Measurements from ENCODE around the gene ACACB. TPM values are rescaled to one million over a fixed set of nuclear protein-coding genes. Genes with fewer than 3 reads are reported as not detected.

Gene ACACB
- polyA plus RNA-seq, 3 donors, result 14.9 to 33.9 (median 16.4) TPM

DNA sequence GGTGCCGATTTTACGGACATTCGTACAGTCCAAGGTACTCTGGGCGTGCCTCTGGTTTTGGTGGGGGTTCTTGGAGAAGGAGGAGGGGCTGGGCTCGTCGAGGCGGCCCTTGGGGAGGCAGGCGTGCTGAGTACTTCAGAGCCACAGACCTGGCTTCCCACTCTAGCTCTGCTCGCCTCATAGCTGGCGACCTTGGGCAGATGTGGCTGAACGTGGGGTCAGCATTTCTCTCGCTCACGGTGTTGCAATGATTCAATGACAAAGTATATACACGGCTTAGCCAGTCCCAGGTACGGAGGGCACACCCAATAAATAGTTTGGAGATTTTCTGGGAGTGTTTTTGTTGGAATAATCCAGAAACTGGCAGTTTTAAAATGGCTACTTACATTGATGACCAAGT, 117.6 kb downstream of the ACACB start:
- DNase-seq (ENCODE audit: extremely low read depth in 1 of 11, low read depth in 9 of 11, low spot score in 4 of 11), result no peak

GRCh38 chr12:109236257-109236656, 119.9 kb downstream of the ACACB start:
- no peak for DNase-seq (ENCODE audit: extremely low read depth in 1 of 11, low read depth in 9 of 11, low spot score in 4 of 11)

DNA sequence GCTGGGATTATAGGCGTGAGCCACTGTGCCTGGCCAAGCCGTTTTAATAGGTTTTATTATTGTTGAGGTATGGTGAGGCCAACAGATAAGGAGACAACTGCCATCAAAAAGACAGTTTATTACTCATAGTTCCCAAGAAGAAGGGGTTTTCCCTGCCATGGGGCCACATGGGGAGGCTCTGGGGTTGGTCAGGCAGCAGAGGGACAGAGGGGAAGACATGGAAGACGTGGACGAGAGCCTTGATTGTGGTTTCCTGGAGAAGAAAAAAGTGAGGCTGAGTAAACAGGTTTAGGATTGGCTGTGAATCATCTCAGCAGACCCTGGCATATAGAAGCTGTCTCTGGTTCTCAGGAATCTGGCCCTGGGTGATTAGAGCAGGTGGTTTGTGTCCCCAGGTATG, 122.8 kb downstream of the ACACB start:
- DNase-seq (ENCODE audit: extremely low read depth in 1 of 11, low read depth in 9 of 11, low spot score in 4 of 11), result no peak

DNA sequence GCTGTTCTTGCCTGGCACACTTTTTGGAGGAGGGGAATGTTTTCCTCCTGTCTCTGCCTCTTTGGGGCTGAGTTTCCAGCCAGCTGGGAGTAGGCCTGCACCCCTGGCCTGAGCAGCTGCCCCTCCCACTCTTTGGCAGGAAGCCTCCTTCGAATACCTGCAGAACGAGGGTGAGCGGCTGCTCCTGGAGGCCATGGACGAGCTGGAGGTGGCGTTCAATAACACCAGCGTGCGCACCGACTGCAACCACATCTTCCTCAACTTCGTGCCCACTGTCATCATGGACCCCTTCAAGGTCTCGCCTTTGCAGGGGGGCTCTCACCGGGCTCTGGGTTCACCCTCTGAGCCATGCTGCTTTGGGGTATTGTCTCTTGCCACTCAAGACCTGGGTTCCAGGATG, 123.3 kb downstream of the ACACB start:
- no peak for DNase-seq (ENCODE audit: extremely low read depth in 1 of 11, low read depth in 9 of 11, low spot score in 4 of 11)

- no peak for DNase-seq (ENCODE audit: extremely low read depth in 1 of 11, low read depth in 9 of 11, low spot score in 4 of 11)
Measured at GRCh38 chr12:109240365-109240764, 124.0 kb downstream of the ACACB start.

DNA sequence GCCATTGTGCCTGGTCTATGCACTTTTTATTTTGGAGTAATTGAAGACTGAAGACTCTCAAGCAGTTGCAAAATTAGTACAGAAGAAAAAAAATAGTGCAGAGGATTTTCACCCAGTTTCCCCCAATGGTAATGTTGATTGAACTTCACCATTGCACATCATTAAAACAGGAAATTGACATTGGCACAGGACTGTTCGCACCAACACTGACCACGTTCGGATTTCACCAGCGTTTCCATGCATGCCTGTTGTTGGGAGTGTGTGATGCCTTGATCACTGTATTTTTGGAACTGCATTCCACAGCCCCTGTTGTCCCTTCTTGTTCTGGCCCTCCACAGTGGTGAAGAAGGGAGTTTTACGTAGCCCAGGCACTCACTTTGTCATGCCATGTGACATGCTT, 125.5 kb downstream of the ACACB start:
- DNase-seq (ENCODE audit: extremely low read depth in 1 of 11, low read depth in 9 of 11, low spot score in 4 of 11), result no peak

GRCh38 chr12:109244073-109244472, 127.7 kb downstream of the ACACB start:
- DNase-seq (ENCODE audit: extremely low read depth in 1 of 11, low read depth in 9 of 11, low spot score in 4 of 11), result peak in 1 of 11 donors; percentile 12

GRCh38 chr12:109246221-109246620, 129.8 kb downstream of the ACACB start:
- no peak for DNase-seq (ENCODE audit: extremely low read depth in 1 of 11, low read depth in 9 of 11, low spot score in 4 of 11)

GRCh38 chr12:109247831-109248654, 131.7 kb downstream of the ACACB start:
- DNase-seq (ENCODE audit: extremely low read depth in 1 of 11, low read depth in 9 of 11, low spot score in 4 of 11), result peak in 1 of 11 donors; percentile 31

DNA sequence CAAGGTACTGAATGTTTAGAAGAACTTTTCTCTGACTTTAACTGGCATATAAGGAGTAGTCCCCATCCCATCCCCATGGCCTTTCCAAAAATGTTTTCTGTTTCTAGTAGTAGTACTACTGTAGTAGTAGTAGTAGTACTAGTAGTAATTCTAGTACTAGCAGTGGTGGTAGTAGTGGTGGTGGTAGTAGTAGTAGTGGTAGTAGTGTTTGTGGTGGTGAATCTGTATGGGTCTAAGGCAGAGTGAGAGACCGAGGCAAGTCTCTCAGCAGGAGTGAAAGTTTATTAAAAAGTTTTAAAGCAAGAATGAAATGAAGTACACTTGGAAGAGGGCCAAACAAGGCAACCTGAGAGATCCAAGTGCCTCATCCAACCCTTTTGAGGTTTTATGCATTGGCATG, 134.1 kb downstream of the ACACB start:
- DNase-seq (ENCODE audit: extremely low read depth in 1 of 11, low read depth in 9 of 11, low spot score in 4 of 11), result no peak

DNA sequence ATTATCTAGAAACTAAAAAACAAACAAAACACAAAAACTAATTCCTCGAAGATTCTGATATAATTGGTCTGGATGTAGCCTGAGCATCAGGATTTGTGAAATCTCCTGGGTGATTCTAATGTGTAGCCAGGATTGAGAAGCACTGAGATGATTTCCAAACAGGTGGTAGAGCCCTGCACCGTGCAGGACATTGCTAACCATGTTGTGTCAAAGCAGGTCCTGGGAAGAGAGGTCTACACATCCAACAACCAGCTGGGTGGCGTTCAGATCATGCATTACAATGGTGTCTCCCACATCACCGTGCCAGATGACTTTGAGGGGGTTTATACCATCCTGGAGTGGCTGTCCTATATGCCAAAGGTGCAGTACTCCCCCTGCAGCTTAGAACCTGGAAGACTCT, 136.4 kb downstream of the ACACB start:
- DNase-seq (ENCODE audit: extremely low read depth in 1 of 11, low read depth in 9 of 11, low spot score in 4 of 11), result no peak

- no peak for DNase-seq (ENCODE audit: extremely low read depth in 1 of 11, low read depth in 9 of 11, low spot score in 4 of 11)
Measured at GRCh38 chr12:109253913-109254544, 137.6 kb downstream of the ACACB start.

DNA sequence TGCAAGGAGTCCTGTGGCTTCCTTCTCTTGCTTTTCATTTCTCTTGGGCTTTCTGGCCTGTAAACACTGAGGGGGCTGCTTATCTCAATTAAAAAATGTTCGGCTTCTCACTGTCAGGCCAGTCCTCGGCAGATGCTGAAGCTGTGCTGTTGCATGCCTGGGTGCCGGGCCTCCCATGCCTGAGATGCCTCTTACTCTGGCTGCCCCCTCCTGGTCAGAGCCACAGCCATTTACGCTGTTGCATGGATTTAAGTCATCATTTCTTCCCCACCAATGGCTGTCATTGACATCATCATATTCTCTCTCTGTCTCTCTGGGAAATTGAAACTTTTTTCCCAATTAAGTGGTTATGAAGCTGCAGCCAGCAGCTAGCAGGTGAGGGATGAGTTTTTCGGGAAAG, 139.0 kb downstream of the ACACB start:
- DNase-seq (ENCODE audit: extremely low read depth in 1 of 11, low read depth in 9 of 11, low spot score in 4 of 11), result no peak

DNA sequence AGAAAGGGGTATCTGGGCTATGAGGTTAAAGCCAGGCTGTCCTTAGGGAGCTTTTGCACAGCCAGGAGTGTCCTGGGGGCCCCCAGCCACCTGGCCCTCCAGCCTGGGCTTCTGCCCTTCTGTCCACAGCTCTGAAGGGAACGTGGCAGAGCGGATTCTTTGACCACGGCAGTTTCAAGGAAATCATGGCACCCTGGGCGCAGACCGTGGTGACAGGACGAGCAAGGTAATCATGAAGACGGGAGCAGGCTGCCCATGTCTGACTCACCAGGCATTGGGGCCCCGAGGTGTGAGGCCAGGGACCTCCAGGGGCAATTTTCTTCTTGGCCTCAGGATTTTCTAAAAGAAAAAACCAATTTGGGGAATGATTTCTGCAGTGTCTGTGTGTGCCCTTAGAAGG, 139.6 kb downstream of the ACACB start:
- no peak for DNase-seq (ENCODE audit: extremely low read depth in 1 of 11, low read depth in 9 of 11, low spot score in 4 of 11)

DNA sequence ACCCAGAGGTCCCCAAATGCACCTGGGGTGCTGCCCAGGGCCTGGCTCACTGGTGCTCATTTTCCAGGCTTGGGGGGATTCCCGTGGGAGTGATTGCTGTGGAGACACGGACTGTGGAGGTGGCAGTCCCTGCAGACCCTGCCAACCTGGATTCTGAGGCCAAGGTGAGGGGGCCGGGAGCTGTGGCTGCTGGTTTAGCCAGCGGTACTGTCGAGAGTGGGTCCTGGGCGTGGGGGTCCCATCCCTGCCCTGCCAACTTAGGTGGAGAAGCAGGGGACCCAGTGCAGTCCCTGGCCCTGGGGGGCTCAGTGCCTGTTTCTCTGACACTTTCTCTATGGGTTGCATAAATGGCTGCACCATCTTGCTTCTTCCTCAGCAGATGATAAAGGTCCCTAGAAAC, 141.8 kb downstream of the ACACB start:
- DNase-seq (ENCODE audit: extremely low read depth in 1 of 11, low read depth in 9 of 11, low spot score in 4 of 11), result no peak

- DNase-seq (ENCODE audit: extremely low read depth in 1 of 11, low read depth in 9 of 11, low spot score in 4 of 11), result no peak
Measured at GRCh38 chr12:109258607-109259544, 142.5 kb downstream of the ACACB start.

DNA sequence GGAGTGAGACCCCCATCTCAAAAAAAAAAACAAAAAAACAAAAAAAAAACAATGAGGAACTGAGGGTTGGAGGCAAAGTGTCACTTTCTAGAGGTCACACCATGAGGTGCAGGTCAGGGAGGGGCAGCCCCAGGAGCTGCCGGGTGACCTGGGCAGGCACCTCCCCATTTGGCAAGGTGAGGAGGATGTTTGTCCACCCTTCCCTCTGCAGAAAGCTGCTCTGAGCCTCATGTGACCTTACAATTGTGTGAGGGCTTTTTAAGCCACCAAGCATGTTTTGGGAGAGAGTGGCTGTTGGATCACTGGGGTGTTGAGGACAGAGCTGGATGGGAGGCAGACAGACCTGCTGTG, 143.1 kb downstream of the ACACB start:
- no peak for DNase-seq (ENCODE audit: extremely low read depth in 1 of 11, low read depth in 9 of 11, low spot score in 4 of 11)

- DNase-seq (ENCODE audit: extremely low read depth in 1 of 11, low read depth in 9 of 11, low spot score in 4 of 11), result no peak
Measured at GRCh38 chr12:109261087-109261486, 144.7 kb downstream of the ACACB start.

GRCh38 chr12:109261939-109262338, 145.6 kb downstream of the ACACB start:
- no peak for DNase-seq (ENCODE audit: extremely low read depth in 1 of 11, low read depth in 9 of 11, low spot score in 4 of 11)

- no peak for DNase-seq (ENCODE audit: extremely low read depth in 1 of 11, low read depth in 9 of 11, low spot score in 4 of 11)
Measured at GRCh38 chr12:109263439-109263838, 147.1 kb downstream of the ACACB start.
